NCI-H1930 (cell line): ENCODE data around the gene WBP11.

ENCODE experiments used
- DNase-seq, 2 experiments: peaks; one replicate each; lab custom pipeline; 2025; lab: John Stamatoyannopoulos, UW

WBP11 gene

GRCh38 chr12:14803011-14803829 is at the start of gene WBP11, which contains the start of gene C12orf60:
Gene WBP11, minus strand, starts transcription at chr12:14803478. Its CDS starts 2,095 bp downstream, at chr12:14801383.
Gene C12orf60, plus strand, starts transcription at chr12:14803670. Its CDS starts 19,266 bp downstream, at chr12:14822936.
- peak; percentile 99 for DNase-seq

- no peak for DNase-seq
Observed at GRCh38 chr12:14852880-14853279, 49.6 kb upstream of the WBP11 start.

- DNase-seq, result no peak
Observed at GRCh38 chr12:14850929-14851663, 47.8 kb upstream of the WBP11 start.

- DNase-seq, result no peak
Observed at GRCh38 chr12:14849661-14850060, 46.4 kb upstream of the WBP11 start.

GRCh38 chr12:14846876-14847580 is 43.8 kb upstream of the WBP11 start:
- DNase-seq, result no peak

GRCh38 chr12:14846042-14846587 is 42.8 kb upstream of the WBP11 start:
- DNase-seq, result no peak

- peak in 1 of 2 experiments; percentile 41 for DNase-seq
Observed at GRCh38 chr12:14845350-14845750, 42.1 kb upstream of the WBP11 start.

GRCh38 chr12:14844401-14844800 is 41.1 kb upstream of the WBP11 start:
- DNase-seq, result no peak

- DNase-seq, result no peak
Observed at GRCh38 chr12:14843425-14843887, 40.2 kb upstream of the WBP11 start, which contains the start of gene ART4. Gene ART4, minus strand, starts transcription at chr12:14843526. Its CDS starts 413 bp downstream, at chr12:14843113.

GRCh38 chr12:14842315-14842714 is 39.0 kb upstream of the WBP11 start:
- no peak for DNase-seq

- no peak for DNase-seq
Observed at GRCh38 chr12:14841761-14842160, 38.5 kb upstream of the WBP11 start.

GRCh38 chr12:14840616-14841015 is 37.3 kb upstream of the WBP11 start:
- no peak for DNase-seq

GRCh38 chr12:14839262-14839661 is 36.0 kb upstream of the WBP11 start:
- DNase-seq, result no peak

- no peak for DNase-seq
Observed at GRCh38 chr12:14836336-14837210, 33.3 kb upstream of the WBP11 start.

GRCh38 chr12:14834509-14834908 is 31.2 kb upstream of the WBP11 start:
- no peak for DNase-seq

GRCh38 chr12:14833952-14834351 is 30.7 kb upstream of the WBP11 start:
- peak in 1 of 2 experiments; percentile 24 for DNase-seq

GRCh38 chr12:14833336-14833735 is 30.1 kb upstream of the WBP11 start:
- DNase-seq, result no peak

GRCh38 chr12:14828892-14829291 is 25.6 kb upstream of the WBP11 start:
- DNase-seq, result no peak

- DNase-seq, result no peak
Observed at GRCh38 chr12:14827043-14827442, 23.8 kb upstream of the WBP11 start.

GRCh38 chr12:14826491-14826890 is 23.2 kb upstream of the WBP11 start:
- DNase-seq, result no peak

GRCh38 chr12:14825256-14825655 is 22.0 kb upstream of the WBP11 start:
- no peak for DNase-seq
